Measurements from ENCODE around the gene BRS3.

- TF ChIP-seq POLR2AphosphoS5 (IDR thresholded peaks at IDR 0.05; ENCODE audit: low read depth, low read length) (no peak), REST (IDR thresholded peaks at IDR 0.05; ENCODE audit: insufficient read depth in 1 of 2, low read depth in 2 of 2, low read length in 2 of 2) (no peak), FOXP2 (optimal IDR thresholded peaks at IDR 0.05; ENCODE audit: borderline replicate concordance, extremely low read depth, extremely low read length, insufficient read depth) (no peak)
These were observed 46.4 kb downstream of the BRS3 start for GRCh38 chrX:136534131-136534530.

Data from PFSK-1 (cell line).